Esophagus muscularis mucosa (tissue), 4 donors: ENCODE results near the gene CFAP221.

Experiments used
- CTCF ChIP-seq, 3 experiments: fragments of 200-600 bp in 2 of 3; fragments of 450-650 bp in 1 of 3; sonication (generic) in 2 of 3; IDR thresholded peaks; one replicate each; pipeline ENCODE4 v1.5.1; 2017 to 2019; ENCODE audit warnings: antibody characterized with exemption in 3 of 3, mild to moderate bottlenecking in 2 of 3, moderate library complexity in 1 of 3
- EP300 ChIP-seq: sonication (generic); formaldehyde crosslinking; IDR thresholded peaks from one replicate; pipeline ENCODE4 v1.6.1; 2017; ENCODE audit warnings: antibody characterized with exemption
- POLR2AphosphoS5 ChIP-seq, 2 donors: sonication (generic); formaldehyde crosslinking; IDR thresholded peaks; one replicate each; pipeline ENCODE4 v1.6.1; 2017; ENCODE audit warnings: antibody characterized with exemption in 2 of 2

GRCh38 chr2:119590873-119591272 lies 46.6 kb downstream of the CFAP221 start:
- TF ChIP-seq CTCF (IDR thresholded peaks at IDR 0.05) (no peak), POLR2AphosphoS5 (IDR thresholded peaks at IDR 0.05) (no peak), EP300 (no peak)
